Tongue (tissue), 2 donors: ENCODE results near the gene CLEC2D. TPM values are rescaled to one million over a fixed set of nuclear protein-coding genes. Genes with fewer than 3 reads are reported as not detected.
"Not testable (repeated sequence)": the region's sequence is repeated elsewhere in the genome, so short reads cannot be mapped to it uniquely, and the experiment has no call there.

Experiments
- DNase-seq: peaks from one replicate; pipeline ENCODE4 v3.0.0-alpha.2; 2015
- total RNA-seq: library from RNA; depleted of rRNA; stranded (reverse); fragments of >200 nt; gene quantifications from one replicate; pipeline ENCODE4 v1.2.3, GENCODE V29; 2014

The CLEC2D gene
- total RNA-seq, 1 donor from 2014 or later, result 12.4 TPM

GRCh38 chr12:9660046-9660445, 9.5 kb upstream of the CLEC2D start:
- DNase-seq, result no peak

- DNase-seq, result no peak
Measured at GRCh38 chr12:9661720-9662119, 7.8 kb upstream of the CLEC2D start.

- DNase-seq, result no peak
Measured at GRCh38 chr12:9662488-9662887, 7.0 kb upstream of the CLEC2D start.

- no peak for DNase-seq
Measured at GRCh38 chr12:9667403-9668160, 1.9 kb upstream of the CLEC2D start.

- no peak for DNase-seq
Measured at GRCh38 chr12:9668161-9669018, 1.1 kb upstream of the CLEC2D start.

- no peak for DNase-seq
Measured at GRCh38 chr12:9669019-9669326, 540 bp upstream of the CLEC2D start.

- not testable (repeated sequence) for DNase-seq
Measured at GRCh38 chr12:9672340-9672739, 2.8 kb downstream of the CLEC2D start.

- DNase-seq, result no peak
Measured at GRCh38 chr12:9673404-9674225, 4.1 kb downstream of the CLEC2D start.

GRCh38 chr12:9674226-9674590, 4.7 kb downstream of the CLEC2D start:
- DNase-seq, result no peak

- DNase-seq, result not testable (repeated sequence)
Measured at GRCh38 chr12:9682508-9682907, 13.0 kb downstream of the CLEC2D start.

GRCh38 chr12:9682949-9683348, 13.4 kb downstream of the CLEC2D start:
- DNase-seq, result not testable (repeated sequence)

- not testable (repeated sequence) for DNase-seq
Measured at GRCh38 chr12:9685366-9685765, 15.9 kb downstream of the CLEC2D start.

GRCh38 chr12:9685915-9686314, 16.4 kb downstream of the CLEC2D start:
- no peak for DNase-seq

GRCh38 chr12:9687228-9687627, 17.7 kb downstream of the CLEC2D start:
- no peak for DNase-seq

GRCh38 chr12:9692909-9693308, 23.4 kb downstream of the CLEC2D start:
- no peak for DNase-seq

GRCh38 chr12:9694241-9694640, 24.7 kb downstream of the CLEC2D start:
- no peak for DNase-seq

GRCh38 chr12:9695150-9695549, 25.6 kb downstream of the CLEC2D start:
- not testable (repeated sequence) for DNase-seq

- not testable (repeated sequence) for DNase-seq
Measured at GRCh38 chr12:9695661-9696060, 26.1 kb downstream of the CLEC2D start.

- no peak for DNase-seq
Measured at GRCh38 chr12:9697619-9698018, 28.1 kb downstream of the CLEC2D start.

GRCh38 chr12:9698681-9699080, 29.2 kb downstream of the CLEC2D start:
- DNase-seq, result no peak

- no peak for DNase-seq
Measured at GRCh38 chr12:9699269-9699897, 29.9 kb downstream of the CLEC2D start.

- DNase-seq, result no peak
Measured at GRCh38 chr12:9699898-9700605, 30.5 kb downstream of the CLEC2D start.
